Uterus (tissue), 2 donors: ENCODE results near the gene CDC20B.

Source experiments
- POLR2A ChIP-seq, 2 donors: fragments of 450-650 bp; IDR thresholded peaks; one replicate each; pipeline ENCODE4 v1.6.1; 2016; ENCODE audit warnings: antibody characterized with exemption in 2 of 2, mild to moderate bottlenecking in 1 of 2, moderate library complexity in 1 of 2
- TF ChIP-seq, protein P1 (sequence below), 4 experiments: fragments of 200-600 bp in 2 of 4; fragments of 450-650 bp in 2 of 4; sonication (generic) in 2 of 4; IDR thresholded peaks; one replicate each; pipeline ENCODE4 v1.5.1; 2016 to 2019; ENCODE audit warnings: antibody characterized with exemption in 4 of 4, mild to moderate bottlenecking in 2 of 4, moderate library complexity in 1 of 4

GRCh38 chr5:55143624-55144023 lies 29.4 kb downstream of the CDC20B start:
- TF ChIP-seq POLR2A (IDR thresholded peaks at IDR 0.05) = no peak
- TF ChIP-seq, protein P1, sequence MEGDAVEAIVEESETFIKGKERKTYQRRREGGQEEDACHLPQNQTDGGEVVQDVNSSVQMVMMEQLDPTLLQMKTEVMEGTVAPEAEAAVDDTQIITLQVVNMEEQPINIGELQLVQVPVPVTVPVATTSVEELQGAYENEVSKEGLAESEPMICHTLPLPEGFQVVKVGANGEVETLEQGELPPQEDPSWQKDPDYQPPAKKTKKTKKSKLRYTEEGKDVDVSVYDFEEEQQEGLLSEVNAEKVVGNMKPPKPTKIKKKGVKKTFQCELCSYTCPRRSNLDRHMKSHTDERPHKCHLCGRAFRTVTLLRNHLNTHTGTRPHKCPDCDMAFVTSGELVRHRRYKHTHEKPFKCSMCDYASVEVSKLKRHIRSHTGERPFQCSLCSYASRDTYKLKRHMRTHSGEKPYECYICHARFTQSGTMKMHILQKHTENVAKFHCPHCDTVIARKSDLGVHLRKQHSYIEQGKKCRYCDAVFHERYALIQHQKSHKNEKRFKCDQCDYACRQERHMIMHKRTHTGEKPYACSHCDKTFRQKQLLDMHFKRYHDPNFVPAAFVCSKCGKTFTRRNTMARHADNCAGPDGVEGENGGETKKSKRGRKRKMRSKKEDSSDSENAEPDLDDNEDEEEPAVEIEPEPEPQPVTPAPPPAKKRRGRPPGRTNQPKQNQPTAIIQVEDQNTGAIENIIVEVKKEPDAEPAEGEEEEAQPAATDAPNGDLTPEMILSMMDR (IDR thresholded peaks at IDR 0.05) = no peak
